WTC11 (cell line): ENCODE measurements around the gene NELL1.
"Not testable (repeated sequence)": the region's sequence is repeated elsewhere in the genome, so short reads cannot be mapped to it uniquely, and the experiment has no call there.

Experiments used
- ATF3 ChIP-seq: sonication (generic); formaldehyde crosslinking; conservative IDR thresholded peaks from 2 replicates; pipeline ENCODE4 v1.8.1; 2022; ENCODE audit warnings: mild to moderate bottlenecking, missing genetic modification reagents
- FOXP4 ChIP-seq: sonication (generic); formaldehyde crosslinking; IDR thresholded peaks from 2 replicates; pipeline ENCODE4 v1.8.0; 2022; ENCODE audit warnings: mild to moderate bottlenecking, missing genetic modification reagents
- HMGXB4 ChIP-seq: sonication (generic); formaldehyde crosslinking; IDR thresholded peaks from 2 replicates; pipeline ENCODE4 v1.8.1; 2023; ENCODE audit warnings: mild to moderate bottlenecking, moderate library complexity, missing genetic modification reagents
- NR3C1 ChIP-seq: sonication (generic); formaldehyde crosslinking; conservative IDR thresholded peaks from 2 replicates; pipeline ENCODE4 v1.8.1; 2023; ENCODE audit warnings: low read depth, mild to moderate bottlenecking, missing genetic modification reagents
- PREB ChIP-seq: sonication (generic); formaldehyde crosslinking; IDR thresholded peaks from 2 replicates; pipeline ENCODE4 v1.8.1; 2022; ENCODE audit warnings: mild to moderate bottlenecking, missing genetic modification reagents, moderate library complexity, borderline replicate concordance
- SOX15 ChIP-seq: fragments of 250-450 bp; sonication (Bioruptor Pico); IDR thresholded peaks from 2 replicates; pipeline ENCODE4 v1.9.0; 2021; ENCODE audit warnings: mild to moderate bottlenecking
- TP53 ChIP-seq: sonication (generic); formaldehyde crosslinking; IDR thresholded peaks from 2 replicates; pipeline ENCODE4 v1.8.1; 2023; ENCODE audit warnings: mild to moderate bottlenecking, missing genetic modification reagents
- USF1 ChIP-seq: sonication (generic); formaldehyde crosslinking; IDR thresholded peaks from 2 replicates; pipeline ENCODE4 v1.8.0; 2022; ENCODE audit warnings: mild to moderate bottlenecking, missing genetic modification reagents
- ZBTB43 ChIP-seq: sonication (generic); formaldehyde crosslinking; IDR thresholded peaks from 2 replicates; pipeline ENCODE4 v1.8.1; 2023; ENCODE audit warnings: mild to moderate bottlenecking, missing genetic modification reagents
- ZNF121 ChIP-seq: sonication (generic); formaldehyde crosslinking; IDR thresholded peaks from 2 replicates; pipeline ENCODE4 v1.8.0; 2023; ENCODE audit warnings: missing genetic modification reagents
- ZNF232 ChIP-seq: sonication (generic); formaldehyde crosslinking; IDR thresholded peaks from 2 replicates; pipeline ENCODE4 v1.8.0; 2022; ENCODE audit warnings: mild to moderate bottlenecking, missing genetic modification reagents
- TF ChIP-seq, protein P1 (sequence below): fragments of 200-600 bp; IDR thresholded peaks from 2 replicates; pipeline ENCODE4 v1.8.0; 2022; ENCODE audit warnings: antibody characterized with exemption
- TF ChIP-seq, protein P2 (sequence below): sonication (generic); formaldehyde crosslinking; IDR thresholded peaks from 2 replicates; pipeline ENCODE4 v1.8.0; 2023; ENCODE audit warnings: missing genetic modification reagents
- TF ChIP-seq, protein P3 (sequence below): sonication (generic); formaldehyde crosslinking; IDR thresholded peaks from 2 replicates; pipeline ENCODE4 v1.8.0; 2022; ENCODE audit warnings: mild to moderate bottlenecking, missing genetic modification reagents

GRCh38 chr11:20862263-20862662, 192.9 kb downstream of the NELL1 start:
- TF ChIP-seq, protein P1, sequence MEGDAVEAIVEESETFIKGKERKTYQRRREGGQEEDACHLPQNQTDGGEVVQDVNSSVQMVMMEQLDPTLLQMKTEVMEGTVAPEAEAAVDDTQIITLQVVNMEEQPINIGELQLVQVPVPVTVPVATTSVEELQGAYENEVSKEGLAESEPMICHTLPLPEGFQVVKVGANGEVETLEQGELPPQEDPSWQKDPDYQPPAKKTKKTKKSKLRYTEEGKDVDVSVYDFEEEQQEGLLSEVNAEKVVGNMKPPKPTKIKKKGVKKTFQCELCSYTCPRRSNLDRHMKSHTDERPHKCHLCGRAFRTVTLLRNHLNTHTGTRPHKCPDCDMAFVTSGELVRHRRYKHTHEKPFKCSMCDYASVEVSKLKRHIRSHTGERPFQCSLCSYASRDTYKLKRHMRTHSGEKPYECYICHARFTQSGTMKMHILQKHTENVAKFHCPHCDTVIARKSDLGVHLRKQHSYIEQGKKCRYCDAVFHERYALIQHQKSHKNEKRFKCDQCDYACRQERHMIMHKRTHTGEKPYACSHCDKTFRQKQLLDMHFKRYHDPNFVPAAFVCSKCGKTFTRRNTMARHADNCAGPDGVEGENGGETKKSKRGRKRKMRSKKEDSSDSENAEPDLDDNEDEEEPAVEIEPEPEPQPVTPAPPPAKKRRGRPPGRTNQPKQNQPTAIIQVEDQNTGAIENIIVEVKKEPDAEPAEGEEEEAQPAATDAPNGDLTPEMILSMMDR: not testable (repeated sequence)
- not testable (repeated sequence) for TF ChIP-seq FOXP4; ZBTB43 (CRISPR knock-in tag); ATF3; NR3C1 (CRISPR knock-in tag); SOX15 (CRISPR knock-in tag); ZNF121; HMGXB4 (CRISPR knock-in tag); ZNF232 (CRISPR knock-in tag); PREB (CRISPR knock-in tag); USF1 (CRISPR knock-in tag); TP53 (CRISPR knock-in tag)
- TF ChIP-seq, protein P2, sequence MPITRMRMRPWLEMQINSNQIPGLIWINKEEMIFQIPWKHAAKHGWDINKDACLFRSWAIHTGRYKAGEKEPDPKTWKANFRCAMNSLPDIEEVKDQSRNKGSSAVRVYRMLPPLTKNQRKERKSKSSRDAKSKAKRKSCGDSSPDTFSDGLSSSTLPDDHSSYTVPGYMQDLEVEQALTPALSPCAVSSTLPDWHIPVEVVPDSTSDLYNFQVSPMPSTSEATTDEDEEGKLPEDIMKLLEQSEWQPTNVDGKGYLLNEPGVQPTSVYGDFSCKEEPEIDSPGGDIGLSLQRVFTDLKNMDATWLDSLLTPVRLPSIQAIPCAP: not testable (repeated sequence)
- TF ChIP-seq, protein P3, sequence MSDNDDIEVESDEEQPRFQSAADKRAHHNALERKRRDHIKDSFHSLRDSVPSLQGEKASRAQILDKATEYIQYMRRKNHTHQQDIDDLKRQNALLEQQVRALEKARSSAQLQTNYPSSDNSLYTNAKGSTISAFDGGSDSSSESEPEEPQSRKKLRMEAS (CRISPR knock-in tag): not testable (repeated sequence)
